Head of caudate nucleus (tissue), 42 donors: ENCODE measurements around the gene CHTF18.

Source experiments
- DNase-seq, 42 donors: peaks; one replicate each; pipeline versions ENCODE4 v3.0.0 to v3.0.0-alpha.2; 2020 to 2021; ENCODE audit warnings: mixed read lengths in 7 of 42
- intact Hi-C: fragments of 100-400 bp; cut with DNase I; formaldehyde crosslinking; loops from one replicate; pipeline ENCODE4 v1.15.0; 2022

CHTF18 gene

GRCh38 chr16:759110-759910 lies 29.1 kb upstream of the CHTF18 start:
- intact Hi-C loops, result no loop called here
- DNase-seq, result no peak

GRCh38 chr16:760065-760464 lies 28.4 kb upstream of the CHTF18 start:
- no peak for DNase-seq
- intact Hi-C loops, result no loop called here

- no peak for DNase-seq
- intact Hi-C loops, result no loop called here
Measured at GRCh38 chr16:760545-761343, 27.7 kb upstream of the CHTF18 start, which contains the start of gene MSLN. MSLN (plus strand) TSS chr16:760734; CDS start chr16:762681, 1,947 bp downstream.

- intact Hi-C loops, result no loop called here
- DNase-seq, result no peak
Measured at GRCh38 chr16:761625-762513, 26.6 kb upstream of the CHTF18 start.

GRCh38 chr16:762595-763268 lies 25.7 kb upstream of the CHTF18 start:
- intact Hi-C loops, result no loop called here

GRCh38 chr16:763369-764183 lies 24.8 kb upstream of the CHTF18 start:
- no peak for DNase-seq
- intact Hi-C loops, result no loop called here

More at GRCh38 chr16:762595-763268, 25.7 kb upstream of the CHTF18 start:
- DNase-seq, result no peak

GRCh38 chr16:764184-764750 lies 24.2 kb upstream of the CHTF18 start:
- intact Hi-C loops, result no loop called here

GRCh38 chr16:764848-765487 lies 23.5 kb upstream of the CHTF18 start:
- intact Hi-C loops, result no loop called here
- DNase-seq, result no peak

More at GRCh38 chr16:764184-764750, 24.2 kb upstream of the CHTF18 start:
- DNase-seq, result no peak

GRCh38 chr16:765488-765865 lies 22.9 kb upstream of the CHTF18 start:
- intact Hi-C loops, result no loop called here
- DNase-seq, result no peak

- DNase-seq, result no peak
- intact Hi-C loops, result no loop called here
Measured at GRCh38 chr16:766008-766819, 22.2 kb upstream of the CHTF18 start.

- DNase-seq, result no peak
- intact Hi-C loops, result no loop called here
Measured at GRCh38 chr16:766820-767640, 21.4 kb upstream of the CHTF18 start.

- intact Hi-C loops, result no loop called here
- DNase-seq, result no peak
Measured at GRCh38 chr16:767743-768235, 20.6 kb upstream of the CHTF18 start.

GRCh38 chr16:768428-768827 lies 20.0 kb upstream of the CHTF18 start:
- intact Hi-C loops, result no loop called here
- DNase-seq, result no peak

GRCh38 chr16:769184-769784 lies 19.1 kb upstream of the CHTF18 start:
- intact Hi-C loops, result no loop called here
- no peak for DNase-seq

- intact Hi-C loops, result no loop called here
- peak in 1 of 42 donors; percentile 0 for DNase-seq
Measured at GRCh38 chr16:769934-770333, 18.5 kb upstream of the CHTF18 start.
